DOHH2 (cell line): Measurements from ENCODE around the gene B3GNT3.

Source experiments
- H3F3A ChIP-seq: fragments of 200-600 bp; sonication (generic), shearing (Covaris generic); 2 replicates; pipeline ENCODE4 v1.6.0; 2016; ENCODE audit warnings: antibody characterized with exemption, mild to moderate bottlenecking; ENCODE audit not compliant: control insufficient read depth, insufficient read depth
- H3K27ac ChIP-seq: fragments of 200-600 bp; sonication (generic); 2 replicates; pipeline ENCODE4 v1.5.1; 2014; ENCODE audit warnings: low read depth, mild to moderate bottlenecking, low read length, moderate library complexity
- H3K27me3 ChIP-seq: fragments of 200-600 bp; sonication (generic); 2 replicates; pipeline ENCODE4 v1.6.1; 2014; ENCODE audit warnings: mild to moderate bottlenecking, low read length, mixed read lengths; ENCODE audit not compliant: control insufficient read depth
- H3K36me3 ChIP-seq: fragments of 200-600 bp; sonication (generic); 2 replicates; pipeline ENCODE4 v1.6.1; 2014; ENCODE audit warnings: mild to moderate bottlenecking, low read length, moderate library complexity, mixed read lengths; ENCODE audit not compliant: control insufficient read depth
- H3K4me1 ChIP-seq: fragments of 200-600 bp; sonication (generic); 2 replicates; pipeline ENCODE4 v1.6.1; 2014; ENCODE audit warnings: mild to moderate bottlenecking, low read length, mixed read lengths; ENCODE audit not compliant: control insufficient read depth
- H3K4me2 ChIP-seq: fragments of 200-600 bp; sonication (generic); 2 replicates; pipeline ENCODE4 v1.6.0; 2014; ENCODE audit warnings: mild to moderate bottlenecking, low read length, moderate library complexity
- H3K4me3 ChIP-seq: fragments of 200-600 bp; sonication (generic); 2 replicates; pipeline ENCODE4 v1.5.1; 2014; ENCODE audit warnings: mild to moderate bottlenecking, low read length, mixed read lengths
- H3K79me2 ChIP-seq: fragments of 200-600 bp; sonication (generic); 2 replicates; pipeline ENCODE4 v1.6.1; 2014; ENCODE audit warnings: mild to moderate bottlenecking, low read length, mixed read lengths; ENCODE audit not compliant: control insufficient read depth
- H3K9me2 ChIP-seq: fragments of 200-600 bp; sonication (generic); replicated peaks from 2 replicates; pipeline ENCODE4 v1.6.1; 2014; ENCODE audit warnings: mild to moderate bottlenecking, low read length, mixed read lengths; ENCODE audit not compliant: control insufficient read depth
- H3K9me3 ChIP-seq: fragments of 200-600 bp; sonication (generic); 2 replicates; pipeline ENCODE4 v1.6.1; 2014; ENCODE audit warnings: antibody characterized with exemption, low read length, mixed read lengths; ENCODE audit not compliant: control insufficient read depth, insufficient read depth
- H4K20me1 ChIP-seq: fragments of 200-600 bp; sonication (generic); 2 replicates; pipeline ENCODE4 v1.6.0; 2014; ENCODE audit warnings: low read depth, mild to moderate bottlenecking, antibody characterized with exemption, low read length, moderate library complexity; ENCODE audit not compliant: control insufficient read depth, insufficient read depth
- CTCF ChIP-seq: fragments of 200-600 bp; sonication (generic); IDR thresholded peaks from one replicate; pipeline ENCODE4 v1.5.1; 2014; ENCODE audit warnings: antibody characterized with exemption, mild to moderate bottlenecking, low read depth, low read length; ENCODE audit not compliant: poor library complexity, severe bottlenecking
- EZH2phosphoT487 ChIP-seq: fragments of 200-600 bp; sonication (generic); IDR thresholded peaks from 2 replicates; pipeline ENCODE4 v1.6.1; 2017; ENCODE audit warnings: borderline replicate concordance, mild to moderate bottlenecking, antibody characterized with exemption, low read length, moderate library complexity, mixed read lengths

B3GNT3 gene

GRCh38 chr19:17758515-17758914 is 36.4 kb upstream of the B3GNT3 start:
- Histone ChIP-seq H3K4me1 (peaks cover 48% of the 10 kb centered on the region), H3K4me2 (no peak overlapping the region), H3K27ac (no peak overlapping the region), H3K36me3 (peaks cover 77% of the 10 kb centered on the region), H3K4me3 (no peak overlapping the region), H3K9me2 (no peaks in the 10 kb centered on the region), H3F3A (peaks cover 15% of the 10 kb centered on the region), H3K27me3 (no peaks in the 10 kb centered on the region), H3K79me2 (peaks cover 27% of the 10 kb centered on the region), H3K9me3 (no peaks in the 10 kb centered on the region), H4K20me1 (0 out of 2 replicates have a peak, but pooled peaks cover 7% of the 10 kb centered on the region)
- TF ChIP-seq CTCF (no peak), EZH2phosphoT487 (no peak)

GRCh38 chr19:17761148-17761547 is 33.8 kb upstream of the B3GNT3 start:
- peaks cover 74% of the 10 kb centered on the region for H3K36me3 ChIP-seq
- H3K4me1 ChIP-seq, result peaks cover 22% of the 10 kb centered on the region
- H3K27ac ChIP-seq, result no peak overlapping the region
- no peak overlapping the region for H3K4me3 ChIP-seq
- no peak overlapping the region for H3K4me2 ChIP-seq
- H4K20me1 ChIP-seq, result no peaks in the 10 kb centered on the region
- no peaks in the 10 kb centered on the region for H3K27me3 ChIP-seq
- H3K9me3 ChIP-seq, result no peaks in the 10 kb centered on the region
- TF ChIP-seq EZH2phosphoT487, result no peak
- no peak for TF ChIP-seq CTCF
- no peaks in the 10 kb centered on the region for H3K9me2 ChIP-seq
- 0 out of 2 replicates have a peak, but pooled peaks cover 3% of the 10 kb centered on the region for H3F3A ChIP-seq
- peaks cover 7% of the 10 kb centered on the region for H3K79me2 ChIP-seq

GRCh38 chr19:17762505-17763229 is 32.3 kb upstream of the B3GNT3 start:
- peaks cover 24% of the 10 kb centered on the region for H3K4me1 ChIP-seq
- 0 out of 2 replicates have a peak, but pooled peaks cover 3% of the 10 kb centered on the region for H3F3A ChIP-seq
- TF ChIP-seq CTCF, result no peak
- TF ChIP-seq EZH2phosphoT487, result no peak
- no peak overlapping the region for H3K27ac ChIP-seq
- no peak overlapping the region for H3K4me3 ChIP-seq
- no peaks in the 10 kb centered on the region for H3K9me2 ChIP-seq
- no peaks in the 10 kb centered on the region for H3K9me3 ChIP-seq
- H4K20me1 ChIP-seq, result no peaks in the 10 kb centered on the region
- peaks cover 75% of the 10 kb centered on the region for H3K36me3 ChIP-seq
- no peaks in the 10 kb centered on the region; the same call in 1 of the 2 replicates for H3K79me2 ChIP-seq
- H3K27me3 ChIP-seq, result no peaks in the 10 kb centered on the region
- H3K4me2 ChIP-seq, result no peak overlapping the region
